Ishikawa (cell line): ENCODE results near the gene TPRG1.

Source experiments
- CEBPB ChIP-seq: IDR thresholded peaks from 2 replicates; pipeline ENCODE4 v1.6.1; 2012
- CREB1 ChIP-seq: IDR thresholded peaks from 2 replicates; pipeline ENCODE4 v1.6.1; 2012; ENCODE audit warnings: low read depth
- EP300 ChIP-seq: IDR thresholded peaks from 2 replicates; pipeline ENCODE4 v1.6.1; 2012; ENCODE audit warnings: borderline replicate concordance
- NFIC ChIP-seq: IDR thresholded peaks from 2 replicates; pipeline ENCODE4 v1.6.1; 2012
- RAD21 ChIP-seq: IDR thresholded peaks from 2 replicates; pipeline ENCODE4 v1.6.1; 2012; ENCODE audit warnings: low read depth
- TAF1 ChIP-seq: IDR thresholded peaks from 2 replicates; pipeline ENCODE4 v1.6.1; 2012; ENCODE audit warnings: low read depth, mild to moderate bottlenecking
- TCF12 ChIP-seq: IDR thresholded peaks from 2 replicates; pipeline ENCODE4 v1.6.1; 2012; ENCODE audit warnings: low read depth
- TEAD4 ChIP-seq: IDR thresholded peaks from 2 replicates; pipeline ENCODE4 v1.6.1; 2012
- USF1 ChIP-seq: IDR thresholded peaks from 2 replicates; pipeline ENCODE4 v1.6.1; 2012
- YY1 ChIP-seq: IDR thresholded peaks from 2 replicates; pipeline ENCODE4 v1.6.1; 2012; ENCODE audit warnings: low read depth
- TF ChIP-seq, protein P1 (sequence below): IDR thresholded peaks from 2 replicates; pipeline ENCODE4 v1.6.1; 2012
- TF ChIP-seq, protein P2 (sequence below): IDR thresholded peaks from 2 replicates; pipeline ENCODE4 v1.6.1; 2012; ENCODE audit warnings: low read depth, mild to moderate bottlenecking

GRCh38 chr3:189210251-189210770 is 38.5 kb downstream of the TPRG1 start:
- TF ChIP-seq RAD21 (no peak), EP300 (no peak), TEAD4 (no peak), CEBPB (no peak), NFIC (no peak), YY1 (no peak), TAF1 (no peak), CREB1 (no peak), TCF12 (no peak), USF1 (no peak)
- TF ChIP-seq, protein P1, sequence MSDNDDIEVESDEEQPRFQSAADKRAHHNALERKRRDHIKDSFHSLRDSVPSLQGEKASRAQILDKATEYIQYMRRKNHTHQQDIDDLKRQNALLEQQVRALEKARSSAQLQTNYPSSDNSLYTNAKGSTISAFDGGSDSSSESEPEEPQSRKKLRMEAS = no peak
- TF ChIP-seq, protein P2, sequence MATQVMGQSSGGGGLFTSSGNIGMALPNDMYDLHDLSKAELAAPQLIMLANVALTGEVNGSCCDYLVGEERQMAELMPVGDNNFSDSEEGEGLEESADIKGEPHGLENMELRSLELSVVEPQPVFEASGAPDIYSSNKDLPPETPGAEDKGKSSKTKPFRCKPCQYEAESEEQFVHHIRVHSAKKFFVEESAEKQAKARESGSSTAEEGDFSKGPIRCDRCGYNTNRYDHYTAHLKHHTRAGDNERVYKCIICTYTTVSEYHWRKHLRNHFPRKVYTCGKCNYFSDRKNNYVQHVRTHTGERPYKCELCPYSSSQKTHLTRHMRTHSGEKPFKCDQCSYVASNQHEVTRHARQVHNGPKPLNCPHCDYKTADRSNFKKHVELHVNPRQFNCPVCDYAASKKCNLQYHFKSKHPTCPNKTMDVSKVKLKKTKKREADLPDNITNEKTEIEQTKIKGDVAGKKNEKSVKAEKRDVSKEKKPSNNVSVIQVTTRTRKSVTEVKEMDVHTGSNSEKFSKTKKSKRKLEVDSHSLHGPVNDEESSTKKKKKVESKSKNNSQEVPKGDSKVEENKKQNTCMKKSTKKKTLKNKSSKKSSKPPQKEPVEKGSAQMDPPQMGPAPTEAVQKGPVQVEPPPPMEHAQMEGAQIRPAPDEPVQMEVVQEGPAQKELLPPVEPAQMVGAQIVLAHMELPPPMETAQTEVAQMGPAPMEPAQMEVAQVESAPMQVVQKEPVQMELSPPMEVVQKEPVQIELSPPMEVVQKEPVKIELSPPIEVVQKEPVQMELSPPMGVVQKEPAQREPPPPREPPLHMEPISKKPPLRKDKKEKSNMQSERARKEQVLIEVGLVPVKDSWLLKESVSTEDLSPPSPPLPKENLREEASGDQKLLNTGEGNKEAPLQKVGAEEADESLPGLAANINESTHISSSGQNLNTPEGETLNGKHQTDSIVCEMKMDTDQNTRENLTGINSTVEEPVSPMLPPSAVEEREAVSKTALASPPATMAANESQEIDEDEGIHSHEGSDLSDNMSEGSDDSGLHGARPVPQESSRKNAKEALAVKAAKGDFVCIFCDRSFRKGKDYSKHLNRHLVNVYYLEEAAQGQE = no peak
